Panc1 (cell line): ENCODE results near the gene ARHGDIA. TPM values are rescaled to one million over a fixed set of nuclear protein-coding genes. Genes with fewer than 3 reads are reported as not detected.

Experiments used
- ATAC-seq: fragments of 200-7000 bp; cut with Tn5 transposase; 2 replicates; pipeline ENCODE4 v1.9.1; 2020; ENCODE audit warnings: mild to moderate bottlenecking, moderate library complexity
- BruUV-seq: library from RNA; stranded (reverse); fragments of 400-500 nt; replicated peaks from 2 replicates; lab custom pipeline; 2021; lab: Mats Ljungman, UMichigan
- CTCF ChIA-PET: fragments of 300-600 bp; sonication (Branson Sonifier 250); formaldehyde crosslinking; loops from one replicate; lab custom pipeline; 2022; ENCODE audit warnings: antibody characterized with exemption; lab: Charles Lee
- POLR2A ChIA-PET: fragments of 300-600 bp; sonication (Branson Sonifier 250); formaldehyde crosslinking; loops from one replicate; lab custom pipeline; 2022; ENCODE audit warnings: antibody characterized with exemption; lab: Charles Lee
- DNase-seq: peaks from one replicate; pipeline ENCODE4 v3.0.0-alpha.2; 2010; ENCODE audit warnings: low read depth, low spot score
- H3K27ac ChIP-seq: 2 replicates; pipeline ENCODE4 v1.5.1; 2011; ENCODE audit warnings: mild to moderate bottlenecking, low read length, inconsistent platforms
- H3K27me3 ChIP-seq: fragments of 200-500 bp; sonication (Bioruptor generic); 2 replicates; pipeline ENCODE4 v1.6.0; 2014; ENCODE audit warnings: low read length, inconsistent platforms; ENCODE audit not compliant: control insufficient read depth, insufficient read depth
- H3K36me3 ChIP-seq: fragments of 200-500 bp; sonication (Bioruptor generic); 2 replicates; pipeline ENCODE4 v1.5.1; 2014; ENCODE audit warnings: inconsistent platforms, mild to moderate bottlenecking, low read length, moderate library complexity; ENCODE audit not compliant: control insufficient read depth, insufficient read depth
- H3K4me1 ChIP-seq: 2 replicates; pipeline ENCODE4 v1.5.1; 2011; ENCODE audit warnings: inconsistent platforms, mild to moderate bottlenecking, low read length, moderate library complexity; ENCODE audit not compliant: control insufficient read depth, insufficient read depth
- H3K4me3 ChIP-seq, 2 experiments: 2 replicates each; pipeline ENCODE4 v1.5.1; 2011 to 2012; ENCODE audit warnings: low read depth in 2 of 2, low read length in 2 of 2, mild to moderate bottlenecking in 2 of 2, inconsistent platforms in 1 of 2, moderate library complexity in 1 of 2
- H3K9me3 ChIP-seq: fragments of 200-500 bp; sonication (Bioruptor generic); 2 replicates; pipeline ENCODE4 v1.5.1; 2014; ENCODE audit warnings: low read depth, mild to moderate bottlenecking, inconsistent platforms, low read length, moderate library complexity; ENCODE audit not compliant: control insufficient read depth, insufficient read depth
- POLR2AphosphoS5 ChIP-seq: IDR thresholded peaks from 2 replicates; pipeline ENCODE4 v1.6.1; 2012; ENCODE audit warnings: mild to moderate bottlenecking, low read depth, low read length, moderate library complexity
- SIN3A ChIP-seq: IDR thresholded peaks from 2 replicates; pipeline ENCODE4 v1.6.1; 2012; ENCODE audit warnings: low read depth, mild to moderate bottlenecking, low read length, moderate library complexity, borderline replicate concordance; ENCODE audit not compliant: insufficient read depth
- TCF7L2 ChIP-seq: IDR thresholded peaks from 2 replicates; pipeline ENCODE4 v1.6.1; 2011; ENCODE audit warnings: mild to moderate bottlenecking, low read depth, low read length, inconsistent platforms
- in situ Hi-C: cut with HindIII; loops from 2 replicates; pipeline ENCODE4 v1.10.0; 2016; ENCODE audit warnings: low sequenced_read_pairs, low pct_unique_long_range_greater_than_20kb
- intact Hi-C: fragments of 100-400 bp; cut with micrococcal nuclease; formaldehyde crosslinking; loops from one replicate; pipeline ENCODE4 v1.10.0; 2022; ENCODE audit not compliant: unreplicated experiment
- total RNA-seq: library from RNA; stranded (reverse); gene quantifications from one replicate; pipeline ENCODE4 v1.2.1, GENCODE V29; 2021; ENCODE audit not compliant: unreplicated experiment
- TF ChIP-seq, protein P1 (sequence below): fragments of 450-650 bp; IDR thresholded peaks from 2 replicates; pipeline ENCODE4 v1.5.1; 2017; ENCODE audit warnings: mild to moderate bottlenecking
- TF ChIP-seq, protein P2 (sequence below), 2 experiments: IDR thresholded peaks; 2 replicates each; pipeline ENCODE4 v1.6.1; 2011 to 2012; ENCODE audit warnings: low read depth in 2 of 2, control low read depth in 1 of 2, low read length in 1 of 2, mild to moderate bottlenecking in 1 of 2, moderate library complexity in 1 of 2; ENCODE audit not compliant: insufficient read depth in 1 of 2

Gene ARHGDIA
- total RNA-seq, 1 experiment from 2014 or later, result 420 TPM

DNA sequence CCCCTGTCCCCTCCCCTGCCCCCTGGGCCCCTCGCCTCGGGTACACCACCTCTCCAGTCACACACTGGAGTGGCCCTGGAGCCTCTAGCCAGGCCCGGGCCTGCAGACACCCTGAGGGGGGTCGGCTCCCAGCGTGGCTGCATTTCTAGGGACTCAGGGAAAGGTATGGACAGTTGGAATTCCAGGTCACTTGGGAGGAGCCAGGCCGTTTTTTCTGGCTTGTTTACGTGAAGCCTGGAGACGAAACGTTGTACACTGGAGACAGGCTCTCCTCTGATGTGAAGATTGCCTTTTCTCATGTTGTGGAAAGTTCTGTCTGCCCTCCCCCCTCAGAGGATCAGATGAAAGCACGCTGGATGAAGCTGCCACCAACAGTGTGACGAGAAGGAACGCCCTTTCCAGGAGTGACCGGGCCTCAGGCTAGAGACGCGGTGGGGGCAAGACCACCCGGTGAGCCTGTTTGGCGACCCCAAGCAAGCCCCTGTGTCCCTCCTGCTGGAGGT, 32.3 kb downstream of the ARHGDIA start:
- H3K4me1 ChIP-seq, result peaks cover 4% of the 10 kb centered on the region; the same call in 1 of the 2 replicates
- CTCF ChIA-PET, result no interaction called here
- in situ Hi-C loops (no loop called here), intact Hi-C loops (no loop called here)
- BruUV-seq, result no TSS peak
- H3K27ac ChIP-seq, result no peak overlapping the region
- H3K36me3 ChIP-seq, result no peaks in the 10 kb centered on the region; the same call in 1 of the 2 replicates
- no peak for DNase-seq
- H3K4me3 ChIP-seq, result no peak overlapping the region
- POLR2A ChIA-PET, result no interaction called here
- no peak for ATAC-seq
- no peaks in the 10 kb centered on the region for H3K27me3 ChIP-seq
- TF ChIP-seq, protein P1, sequence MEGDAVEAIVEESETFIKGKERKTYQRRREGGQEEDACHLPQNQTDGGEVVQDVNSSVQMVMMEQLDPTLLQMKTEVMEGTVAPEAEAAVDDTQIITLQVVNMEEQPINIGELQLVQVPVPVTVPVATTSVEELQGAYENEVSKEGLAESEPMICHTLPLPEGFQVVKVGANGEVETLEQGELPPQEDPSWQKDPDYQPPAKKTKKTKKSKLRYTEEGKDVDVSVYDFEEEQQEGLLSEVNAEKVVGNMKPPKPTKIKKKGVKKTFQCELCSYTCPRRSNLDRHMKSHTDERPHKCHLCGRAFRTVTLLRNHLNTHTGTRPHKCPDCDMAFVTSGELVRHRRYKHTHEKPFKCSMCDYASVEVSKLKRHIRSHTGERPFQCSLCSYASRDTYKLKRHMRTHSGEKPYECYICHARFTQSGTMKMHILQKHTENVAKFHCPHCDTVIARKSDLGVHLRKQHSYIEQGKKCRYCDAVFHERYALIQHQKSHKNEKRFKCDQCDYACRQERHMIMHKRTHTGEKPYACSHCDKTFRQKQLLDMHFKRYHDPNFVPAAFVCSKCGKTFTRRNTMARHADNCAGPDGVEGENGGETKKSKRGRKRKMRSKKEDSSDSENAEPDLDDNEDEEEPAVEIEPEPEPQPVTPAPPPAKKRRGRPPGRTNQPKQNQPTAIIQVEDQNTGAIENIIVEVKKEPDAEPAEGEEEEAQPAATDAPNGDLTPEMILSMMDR, result no peak
- no peak for TF ChIP-seq POLR2AphosphoS5
- TF ChIP-seq SIN3A, result no peak
- TF ChIP-seq TCF7L2, result no peak
- TF ChIP-seq, protein P2, sequence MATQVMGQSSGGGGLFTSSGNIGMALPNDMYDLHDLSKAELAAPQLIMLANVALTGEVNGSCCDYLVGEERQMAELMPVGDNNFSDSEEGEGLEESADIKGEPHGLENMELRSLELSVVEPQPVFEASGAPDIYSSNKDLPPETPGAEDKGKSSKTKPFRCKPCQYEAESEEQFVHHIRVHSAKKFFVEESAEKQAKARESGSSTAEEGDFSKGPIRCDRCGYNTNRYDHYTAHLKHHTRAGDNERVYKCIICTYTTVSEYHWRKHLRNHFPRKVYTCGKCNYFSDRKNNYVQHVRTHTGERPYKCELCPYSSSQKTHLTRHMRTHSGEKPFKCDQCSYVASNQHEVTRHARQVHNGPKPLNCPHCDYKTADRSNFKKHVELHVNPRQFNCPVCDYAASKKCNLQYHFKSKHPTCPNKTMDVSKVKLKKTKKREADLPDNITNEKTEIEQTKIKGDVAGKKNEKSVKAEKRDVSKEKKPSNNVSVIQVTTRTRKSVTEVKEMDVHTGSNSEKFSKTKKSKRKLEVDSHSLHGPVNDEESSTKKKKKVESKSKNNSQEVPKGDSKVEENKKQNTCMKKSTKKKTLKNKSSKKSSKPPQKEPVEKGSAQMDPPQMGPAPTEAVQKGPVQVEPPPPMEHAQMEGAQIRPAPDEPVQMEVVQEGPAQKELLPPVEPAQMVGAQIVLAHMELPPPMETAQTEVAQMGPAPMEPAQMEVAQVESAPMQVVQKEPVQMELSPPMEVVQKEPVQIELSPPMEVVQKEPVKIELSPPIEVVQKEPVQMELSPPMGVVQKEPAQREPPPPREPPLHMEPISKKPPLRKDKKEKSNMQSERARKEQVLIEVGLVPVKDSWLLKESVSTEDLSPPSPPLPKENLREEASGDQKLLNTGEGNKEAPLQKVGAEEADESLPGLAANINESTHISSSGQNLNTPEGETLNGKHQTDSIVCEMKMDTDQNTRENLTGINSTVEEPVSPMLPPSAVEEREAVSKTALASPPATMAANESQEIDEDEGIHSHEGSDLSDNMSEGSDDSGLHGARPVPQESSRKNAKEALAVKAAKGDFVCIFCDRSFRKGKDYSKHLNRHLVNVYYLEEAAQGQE (IDR thresholded peaks at IDR 0.05; ENCODE audit: insufficient read depth in 1 of 2, low read depth in 2 of 2, low read length in 1 of 2), result no peak
- no peaks in the 10 kb centered on the region for H3K9me3 ChIP-seq

DNA sequence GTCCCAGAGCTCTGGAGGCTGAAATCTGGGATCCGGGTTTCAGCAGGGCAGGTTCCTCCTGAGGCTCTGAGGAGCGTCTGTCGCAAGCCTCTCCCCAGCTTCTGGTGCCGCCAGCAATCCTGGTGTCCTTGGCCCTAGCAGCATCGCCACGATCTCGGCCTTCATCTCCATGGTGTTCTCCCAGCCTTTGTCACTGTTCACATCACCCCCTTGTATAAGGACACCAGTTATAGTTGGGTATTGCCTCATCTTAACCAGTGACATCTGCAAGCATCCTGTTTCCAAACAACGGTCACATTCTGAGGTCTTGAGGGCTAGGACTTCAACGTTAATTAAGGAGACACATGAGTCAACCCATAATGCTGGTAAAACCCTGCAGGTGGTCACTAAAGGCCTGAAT, 33.5 kb downstream of the ARHGDIA start:
- ChIA-PET POLR2A (interaction anchor here (0.6 kb wide), 1 partner anchor 36 kb away, joined by 3 read pairs; no protein-coding TSS in a partner anchor), CTCF (no interaction called here)
- BruUV-seq, result no TSS peak
- TF ChIP-seq TCF7L2 (no peak), SIN3A (no peak), POLR2AphosphoS5 (no peak)
- TF ChIP-seq, protein P1, result no peak
- TF ChIP-seq, protein P2 (IDR thresholded peaks at IDR 0.05; ENCODE audit: insufficient read depth in 1 of 2, low read depth in 2 of 2, low read length in 1 of 2), result no peak
- in situ Hi-C loops, result no loop called here
- Histone ChIP-seq H3K4me3 (no peak overlapping the region), H3K27ac (no peak overlapping the region), H3K36me3 (no peaks in the 10 kb centered on the region; the same call in 1 of the 2 replicates), H3K9me3 (no peaks in the 10 kb centered on the region), H3K4me1 (peaks cover 4% of the 10 kb centered on the region; the same call in 1 of the 2 replicates), H3K27me3 (no peaks in the 10 kb centered on the region)
- intact Hi-C loops, result no loop called here
- DNase-seq (no peak), ATAC-seq (no peak)
